GM13977 (cell line): ENCODE data around the gene SEMA4D.

Experiments used
- DNase-seq: peaks from one replicate; pipeline ENCODE4 v3.0.0; 2012; ENCODE audit warnings: low spot score
- CTCF ChIP-seq: IDR thresholded peaks from 2 replicates; pipeline ENCODE4 v1.5.1; 2012; ENCODE audit warnings: mild to moderate bottlenecking, control low read depth; ENCODE audit not compliant: insufficient read depth; ENCODE audit errors: extremely low read depth, missing control alignments
- in situ Hi-C: fragments of 300-500 bp; cut with MboI; formaldehyde crosslinking; loops from one replicate; pipeline ENCODE4 v1.12.0; 2022; ENCODE audit warnings: low sequenced_read_pairs, low pct_unique_long_range_greater_than_20kb, mixed read lengths, inconsistent platforms; ENCODE audit not compliant: unreplicated experiment

SEMA4D gene

GRCh38 chr9:89470224-89470839 lies 27.6 kb downstream of the SEMA4D start:
- no peak for TF ChIP-seq CTCF
- in situ Hi-C loops, result no loop called here
- no peak for DNase-seq

- TF ChIP-seq CTCF, result no peak
- no peak for DNase-seq
- in situ Hi-C loops, result no loop called here
Observed at GRCh38 chr9:89469003-89469402, 28.9 kb downstream of the SEMA4D start.

GRCh38 chr9:89468281-89468960 lies 29.5 kb downstream of the SEMA4D start:
- no peak for DNase-seq
- TF ChIP-seq CTCF, result no peak
- in situ Hi-C loops, result no loop called here

GRCh38 chr9:89467278-89467625 lies 30.7 kb downstream of the SEMA4D start:
- TF ChIP-seq CTCF, result no peak
- no peak for DNase-seq
- in situ Hi-C loops, result no loop called here

- in situ Hi-C loops, result no loop called here
- TF ChIP-seq CTCF, result no peak
- peak; percentile 69 for DNase-seq
Observed at GRCh38 chr9:89466451-89467277, 31.2 kb downstream of the SEMA4D start.

- no peak for TF ChIP-seq CTCF
- DNase-seq, result no peak
- in situ Hi-C loops, result no loop called here
Observed at GRCh38 chr9:89465726-89466308, 32.1 kb downstream of the SEMA4D start.
